Activated T-helper 17 cell treated with anti-CD3 and anti-CD28 coated beads, Interleukin-2, amount 50 U/mL, for 72 hours (primary cell): ENCODE results near the gene TOM1L2. TPM values are rescaled to one million over a fixed set of nuclear protein-coding genes. Genes with fewer than 3 reads are reported as not detected.
A peak's percentile ranks its signal among the peaks of the same experiment; 100 is the strongest.

ENCODE experiments used
- ATAC-seq: fragments of 150-1000 bp; cut with Tn5 transposase; replicated peaks from 2 replicates; pipeline ENCODE4 v1.10.0; 2021; ENCODE audit warnings: mild to moderate bottlenecking, moderate library complexity
- H3K27ac Mint-ChIP-seq: one replicate; pipeline ENCODE4 v1.8.0; 2022; ENCODE audit warnings: mixed read lengths
- H3K27me3 Mint-ChIP-seq: one replicate; pipeline ENCODE4 v1.8.0; 2022; ENCODE audit warnings: mixed read lengths
- H3K36me3 Mint-ChIP-seq: one replicate; pipeline ENCODE4 v1.8.0; 2022; ENCODE audit warnings: low read depth, mild to moderate bottlenecking, mixed read lengths
- H3K4me1 Mint-ChIP-seq: one replicate; pipeline ENCODE4 v1.8.0; 2022; ENCODE audit warnings: mixed read lengths
- H3K4me3 Mint-ChIP-seq: one replicate; pipeline ENCODE4 v1.8.0; 2022; ENCODE audit warnings: mild to moderate bottlenecking, mixed read lengths
- H3K9me3 Mint-ChIP-seq: one replicate; pipeline ENCODE4 v1.8.0; 2022; ENCODE audit warnings: mixed read lengths
- total RNA-seq, 2 donors: library from RNA; stranded (reverse); gene quantifications; one replicate each; pipeline ENCODE4 v1.2.3, GENCODE V29; 2022

TOM1L2 gene
- total RNA-seq, 2 donors from 2014 or later: 20.4 to 24.8 TPM

- ATAC-seq: no peak
- Mint-ChIP-seq H3K27ac (no peak overlapping the region), H3K36me3 (peaks cover 22% of the 10 kb centered on the region), H3K4me1 (no peaks in the 10 kb centered on the region), H3K4me3 (no peak overlapping the region), H3K27me3 (no peaks in the 10 kb centered on the region), H3K9me3 (no peaks in the 10 kb centered on the region)
Measured at GRCh38 chr17:17902877-17903276, 69.3 kb downstream of the TOM1L2 start.

GRCh38 chr17:17902376-17902775, 69.8 kb downstream of the TOM1L2 start:
- H3K4me1 Mint-ChIP-seq: no peaks in the 10 kb centered on the region
- no peak for ATAC-seq
- no peak overlapping the region for H3K27ac Mint-ChIP-seq
- no peaks in the 10 kb centered on the region for H3K27me3 Mint-ChIP-seq
- H3K9me3 Mint-ChIP-seq: no peaks in the 10 kb centered on the region
- H3K36me3 Mint-ChIP-seq: peaks cover 27% of the 10 kb centered on the region
- H3K4me3 Mint-ChIP-seq: no peak overlapping the region

- Mint-ChIP-seq H3K36me3 (peaks cover 22% of the 10 kb centered on the region), H3K4me1 (no peaks in the 10 kb centered on the region), H3K4me3 (no peak overlapping the region), H3K27me3 (no peaks in the 10 kb centered on the region), H3K27ac (peak overlapping the region; percentile 77), H3K9me3 (no peaks in the 10 kb centered on the region)
- no peak for ATAC-seq
Measured at GRCh38 chr17:17900615-17901520, 71.3 kb downstream of the TOM1L2 start.

- H3K9me3 Mint-ChIP-seq: no peaks in the 10 kb centered on the region
- no peaks in the 10 kb centered on the region for H3K27me3 Mint-ChIP-seq
- peaks cover 22% of the 10 kb centered on the region for H3K36me3 Mint-ChIP-seq
- H3K4me1 Mint-ChIP-seq: no peaks in the 10 kb centered on the region
- H3K4me3 Mint-ChIP-seq: no peak overlapping the region
- no peak for ATAC-seq
- no peak overlapping the region for H3K27ac Mint-ChIP-seq
Measured at GRCh38 chr17:17899486-17899885, 72.7 kb downstream of the TOM1L2 start.

GRCh38 chr17:17898673-17899072, 73.5 kb downstream of the TOM1L2 start:
- Mint-ChIP-seq H3K4me3 (no peak overlapping the region), H3K27me3 (no peaks in the 10 kb centered on the region), H3K9me3 (no peaks in the 10 kb centered on the region), H3K36me3 (peaks cover 22% of the 10 kb centered on the region), H3K27ac (no peak overlapping the region), H3K4me1 (no peaks in the 10 kb centered on the region)
- ATAC-seq: no peak

GRCh38 chr17:17897442-17897841, 74.8 kb downstream of the TOM1L2 start:
- H3K27me3 Mint-ChIP-seq: no peaks in the 10 kb centered on the region
- no peaks in the 10 kb centered on the region for H3K4me1 Mint-ChIP-seq
- peaks cover 32% of the 10 kb centered on the region for H3K36me3 Mint-ChIP-seq
- no peak overlapping the region for H3K27ac Mint-ChIP-seq
- no peak for ATAC-seq
- H3K4me3 Mint-ChIP-seq: no peak overlapping the region
- H3K9me3 Mint-ChIP-seq: no peaks in the 10 kb centered on the region

GRCh38 chr17:17896746-17897145, 75.5 kb downstream of the TOM1L2 start:
- no peaks in the 10 kb centered on the region for H3K27me3 Mint-ChIP-seq
- H3K4me1 Mint-ChIP-seq: no peaks in the 10 kb centered on the region
- no peak overlapping the region for H3K4me3 Mint-ChIP-seq
- H3K36me3 Mint-ChIP-seq: peaks cover 34% of the 10 kb centered on the region
- H3K9me3 Mint-ChIP-seq: no peaks in the 10 kb centered on the region
- no peak overlapping the region for H3K27ac Mint-ChIP-seq
- ATAC-seq: no peak

- no peak overlapping the region for H3K27ac Mint-ChIP-seq
- H3K4me1 Mint-ChIP-seq: no peaks in the 10 kb centered on the region
- no peaks in the 10 kb centered on the region for H3K27me3 Mint-ChIP-seq
- H3K9me3 Mint-ChIP-seq: no peaks in the 10 kb centered on the region
- peaks cover 30% of the 10 kb centered on the region for H3K36me3 Mint-ChIP-seq
- no peak overlapping the region for H3K4me3 Mint-ChIP-seq
- ATAC-seq: no peak
Measured at GRCh38 chr17:17893801-17894644, 78.2 kb downstream of the TOM1L2 start.

- H3K4me3 Mint-ChIP-seq: no peak overlapping the region
- H3K27ac Mint-ChIP-seq: peak overlapping the region; percentile 14
- H3K9me3 Mint-ChIP-seq: no peaks in the 10 kb centered on the region
- no peaks in the 10 kb centered on the region for H3K4me1 Mint-ChIP-seq
- ATAC-seq: no peak
- H3K27me3 Mint-ChIP-seq: no peaks in the 10 kb centered on the region
- peaks cover 23% of the 10 kb centered on the region for H3K36me3 Mint-ChIP-seq
Measured at GRCh38 chr17:17892731-17893130, 79.5 kb downstream of the TOM1L2 start.

GRCh38 chr17:17892009-17892408, 80.2 kb downstream of the TOM1L2 start:
- H3K27ac Mint-ChIP-seq: no peak overlapping the region

GRCh38 chr17:17890773-17891759, 81.1 kb downstream of the TOM1L2 start:
- ATAC-seq: peak; percentile 87
- peak overlapping the region; percentile 22 for H3K27ac Mint-ChIP-seq
- H3K9me3 Mint-ChIP-seq: no peaks in the 10 kb centered on the region
- no peak overlapping the region for H3K4me3 Mint-ChIP-seq
- H3K36me3 Mint-ChIP-seq: peaks cover 15% of the 10 kb centered on the region
- H3K4me1 Mint-ChIP-seq: no peaks in the 10 kb centered on the region
- no peaks in the 10 kb centered on the region for H3K27me3 Mint-ChIP-seq

More at GRCh38 chr17:17892009-17892408, 80.2 kb downstream of the TOM1L2 start:
- Mint-ChIP-seq H3K36me3 (peaks cover 16% of the 10 kb centered on the region), H3K27me3 (no peaks in the 10 kb centered on the region), H3K4me3 (no peak overlapping the region), H3K4me1 (no peaks in the 10 kb centered on the region), H3K9me3 (no peaks in the 10 kb centered on the region)
- ATAC-seq: no peak

GRCh38 chr17:17889922-17890321, 82.3 kb downstream of the TOM1L2 start:
- no peak for ATAC-seq
- H3K4me1 Mint-ChIP-seq: no peaks in the 10 kb centered on the region
- H3K4me3 Mint-ChIP-seq: no peak overlapping the region
- H3K9me3 Mint-ChIP-seq: no peaks in the 10 kb centered on the region
- H3K27ac Mint-ChIP-seq: no peak overlapping the region
- no peaks in the 10 kb centered on the region for H3K27me3 Mint-ChIP-seq
- H3K36me3 Mint-ChIP-seq: peaks cover 21% of the 10 kb centered on the region

- Mint-ChIP-seq H3K27ac (no peak overlapping the region), H3K4me3 (no peak overlapping the region), H3K4me1 (no peaks in the 10 kb centered on the region), H3K27me3 (no peaks in the 10 kb centered on the region), H3K36me3 (peaks cover 21% of the 10 kb centered on the region), H3K9me3 (no peaks in the 10 kb centered on the region)
- ATAC-seq: no peak
Measured at GRCh38 chr17:17888821-17889220, 83.4 kb downstream of the TOM1L2 start.

- Mint-ChIP-seq H3K4me3 (no peak overlapping the region), H3K9me3 (no peaks in the 10 kb centered on the region), H3K27ac (no peak overlapping the region), H3K36me3 (peaks cover 18% of the 10 kb centered on the region), H3K27me3 (no peaks in the 10 kb centered on the region), H3K4me1 (no peaks in the 10 kb centered on the region)
- ATAC-seq: no peak
Measured at GRCh38 chr17:17888371-17888770, 83.8 kb downstream of the TOM1L2 start.
